ENCODE results near the gene SLC16A8.
A peak's percentile ranks its signal among the peaks of the same experiment; 100 is the strongest.

SLC16A8 gene

DNA sequence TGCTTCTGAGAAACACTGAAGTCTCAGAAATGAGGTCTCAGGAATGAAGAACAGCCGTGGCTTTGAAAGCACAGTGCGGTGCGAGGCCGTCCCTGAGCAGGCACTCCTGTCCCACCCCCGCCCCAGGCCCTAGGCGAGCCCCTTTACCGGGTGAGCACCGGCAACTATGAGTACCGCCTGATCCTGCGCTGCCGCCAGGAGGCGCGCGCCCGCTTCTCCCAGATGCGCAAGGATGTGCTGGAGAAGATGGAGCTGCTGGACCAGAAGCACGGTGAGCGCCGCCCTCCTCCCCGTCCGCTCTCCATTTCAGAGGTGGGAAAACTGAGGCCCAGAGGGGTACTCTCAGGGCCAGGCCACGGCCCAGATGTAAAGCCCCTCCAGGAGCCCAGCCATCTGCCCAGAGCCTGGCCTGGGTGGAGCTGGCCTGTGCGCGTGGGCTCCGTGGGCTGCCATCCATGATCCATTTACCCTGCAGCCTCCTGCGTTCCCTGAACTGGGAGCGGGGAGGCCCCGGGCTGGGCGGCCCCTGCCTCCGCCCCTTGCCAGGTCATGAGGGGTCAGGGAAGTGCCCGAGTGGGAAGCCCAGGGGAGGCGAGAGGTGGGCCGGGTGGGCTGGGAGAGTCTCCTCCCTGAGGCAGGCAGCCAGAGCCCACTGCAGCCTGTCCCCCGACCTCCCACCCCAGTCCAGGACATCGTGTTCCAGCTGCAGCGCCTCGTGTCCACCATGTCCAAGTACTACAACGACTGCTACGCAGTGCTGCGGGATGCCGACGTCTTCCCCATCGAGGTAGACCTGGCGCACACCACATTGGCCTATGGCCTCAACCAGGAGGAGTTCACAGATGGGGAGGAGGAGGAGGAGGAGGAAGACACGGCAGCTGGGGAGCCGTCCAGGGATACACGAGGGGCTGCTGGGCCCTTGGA, 9.5 kb downstream of the SLC16A8 start:
- DNase-seq (ENCODE audit: extremely low spot score, insufficient read length, low read depth) (no peak), FAIRE-seq (no peak)

DNA sequence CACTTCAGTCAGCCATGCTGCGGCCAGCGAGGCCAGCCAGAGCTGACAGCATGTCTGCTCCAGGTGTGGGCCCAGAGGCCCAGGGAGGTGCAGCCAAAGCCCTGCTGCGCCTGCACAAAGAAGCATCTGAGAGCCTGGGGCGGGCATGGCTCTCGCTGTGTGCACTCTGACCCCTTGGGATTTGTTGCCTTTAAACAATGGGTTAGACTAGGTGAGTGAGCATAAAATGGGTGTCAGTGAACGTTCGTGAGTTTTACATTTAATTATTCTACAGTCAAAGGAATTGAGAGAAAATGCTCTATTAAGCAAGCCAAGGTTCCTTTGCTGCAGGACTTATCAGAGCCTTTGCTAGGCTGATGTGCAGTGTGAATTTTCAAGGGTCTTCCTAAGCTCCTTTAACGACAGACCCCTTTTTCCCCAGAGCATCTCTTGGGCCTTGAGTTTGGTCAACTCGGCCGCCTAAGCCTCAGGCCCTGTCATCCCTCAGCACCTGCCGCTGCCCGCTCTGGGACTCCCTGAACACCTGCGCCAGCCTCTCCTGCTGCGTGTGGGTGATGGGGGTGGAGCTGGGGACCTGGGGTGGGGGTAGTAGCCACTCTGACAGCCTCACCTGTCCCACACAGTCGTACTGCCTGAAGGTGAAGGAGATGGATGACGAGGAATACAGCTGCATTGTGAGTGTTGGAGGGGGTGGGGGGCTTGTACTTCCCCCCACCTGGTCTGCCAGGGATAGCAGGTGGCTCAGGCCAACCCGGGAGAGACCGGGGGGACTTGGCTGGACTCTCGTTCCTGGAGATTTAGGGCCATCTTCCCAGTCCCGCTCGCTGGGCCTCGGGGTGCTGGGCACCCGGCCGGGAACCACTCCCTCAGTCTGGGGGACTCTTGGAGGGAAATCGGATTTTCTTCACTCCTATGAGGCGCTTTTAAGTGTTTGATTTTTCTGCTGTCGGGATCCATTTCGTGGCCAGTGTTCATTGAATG, 10.5 kb downstream of the SLC16A8 start:
- FAIRE-seq, result no peak
- no peak for DNase-seq (ENCODE audit: extremely low spot score, insufficient read length, low read depth)

DNA sequence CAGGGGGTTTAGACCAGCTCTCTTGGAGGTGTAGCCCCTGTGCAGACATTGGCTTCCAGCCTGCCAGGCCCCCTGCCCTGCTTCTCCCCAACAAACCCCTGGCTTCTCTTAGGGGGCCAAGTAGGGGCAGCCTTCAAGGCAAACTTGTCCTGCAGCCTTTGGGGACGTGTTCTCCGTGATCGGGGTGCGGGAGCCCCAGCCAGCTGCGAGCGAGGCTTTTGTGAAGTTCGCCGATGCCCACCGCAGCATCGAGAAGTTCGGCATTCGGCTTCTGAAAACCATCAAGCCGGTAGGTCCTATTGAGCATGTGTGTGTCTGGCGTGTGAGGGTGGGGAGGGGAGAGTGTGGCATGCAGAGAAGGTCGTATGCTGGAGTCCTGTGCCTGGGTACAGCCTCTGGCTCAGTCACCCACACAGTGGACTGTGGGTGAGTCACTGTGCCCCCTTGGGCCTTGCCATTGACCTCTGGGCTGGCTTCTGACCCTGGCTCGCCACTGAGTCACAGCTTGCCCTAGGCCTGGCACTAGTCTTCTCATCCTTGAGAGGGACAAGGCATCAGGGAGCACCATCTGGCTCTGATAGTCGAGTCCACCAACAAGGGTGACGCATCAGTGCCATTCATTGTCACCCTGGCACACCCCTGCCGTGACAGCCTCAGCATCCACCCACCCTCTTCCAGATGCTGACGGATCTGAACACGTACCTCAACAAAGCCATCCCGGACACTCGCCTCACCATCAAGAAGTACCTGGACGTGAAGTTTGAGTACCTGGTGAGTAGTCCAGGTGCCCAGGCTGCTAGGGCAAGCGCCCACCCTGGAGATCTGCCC, 11.4 kb downstream of the SLC16A8 start:
- no peak for FAIRE-seq
- no peak for DNase-seq (ENCODE audit: extremely low spot score, insufficient read length, low read depth)

DNA sequence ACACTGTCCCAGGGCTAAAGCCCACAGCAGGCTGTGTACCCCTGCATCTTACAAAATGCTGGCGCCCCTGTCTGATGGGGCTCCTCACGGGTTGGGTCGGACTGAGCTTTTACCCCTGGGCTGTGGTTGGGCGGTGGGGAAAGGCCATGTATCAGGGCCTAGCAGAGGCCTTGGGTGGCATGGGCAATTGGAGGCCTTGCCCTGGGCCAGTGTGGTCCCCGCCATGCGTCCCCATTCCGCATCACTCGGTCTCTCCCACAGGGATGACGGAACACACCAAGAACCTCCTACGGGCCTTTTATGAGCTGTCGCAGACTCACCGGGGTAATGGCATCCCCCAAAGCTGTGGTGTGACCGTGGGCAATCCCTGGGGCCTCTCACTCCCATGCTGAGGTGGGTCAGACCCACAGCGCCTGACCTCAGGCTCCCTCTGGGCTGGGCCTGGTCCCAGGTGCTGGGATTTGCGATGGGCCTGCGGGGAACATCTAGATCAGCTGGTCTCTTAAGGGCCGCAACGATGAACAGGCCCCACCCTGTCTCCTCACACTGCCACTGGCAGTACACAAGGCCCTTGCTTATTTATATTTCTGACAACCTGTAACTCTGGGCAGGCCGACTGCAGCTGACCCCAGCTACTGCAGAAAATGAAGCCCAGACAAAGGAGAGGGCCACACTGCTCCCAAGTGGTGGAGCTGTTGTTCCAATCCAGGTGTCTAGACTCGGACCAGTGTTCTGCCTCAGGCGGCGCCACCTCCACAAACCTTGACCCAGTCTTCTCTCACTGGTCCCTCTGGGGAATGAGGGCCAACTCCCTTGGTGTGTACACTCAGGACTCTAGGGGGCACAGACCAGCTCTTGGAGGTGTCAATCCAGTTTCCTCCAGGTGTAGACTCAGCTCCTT, 12.3 kb downstream of the SLC16A8 start:
- no peak for DNase-seq (ENCODE audit: extremely low spot score, insufficient read length, low read depth)
- FAIRE-seq, result no peak

DNA sequence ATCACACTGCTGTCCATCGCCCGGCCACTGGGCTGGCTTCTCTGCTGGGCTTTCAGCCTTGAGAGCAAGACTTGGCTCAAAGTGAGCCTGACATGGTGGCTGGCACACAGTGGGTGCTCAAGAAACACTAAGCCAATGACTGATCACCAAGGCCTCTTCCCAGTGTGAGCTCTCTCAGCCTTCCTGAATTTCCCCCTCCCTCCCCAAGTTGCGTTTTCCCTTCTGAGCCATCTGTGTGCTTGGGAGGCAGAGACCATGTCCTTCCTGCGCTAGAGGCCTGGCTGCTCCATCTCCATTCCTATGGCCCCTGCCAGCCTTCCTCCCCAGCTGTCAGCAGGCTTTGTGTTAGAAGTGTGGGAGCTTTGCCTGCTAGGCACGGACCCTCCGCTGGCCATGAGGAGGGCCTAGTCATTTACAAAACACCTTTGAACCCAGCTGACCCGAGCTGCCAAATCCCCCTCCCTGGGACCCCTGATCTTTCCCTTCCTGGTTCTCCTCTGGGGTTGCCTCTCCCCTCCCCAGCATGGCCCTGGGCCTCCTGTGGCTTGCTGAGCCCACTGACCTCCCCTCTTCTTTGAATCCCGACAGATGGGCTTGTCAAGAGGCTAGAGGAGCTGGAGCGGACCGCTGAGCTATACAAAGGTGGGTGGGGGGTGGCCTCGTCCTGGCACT, 13.6 kb downstream of the SLC16A8 start:
- FAIRE-seq, result no peak
- DNase-seq (ENCODE audit: extremely low spot score, insufficient read length, low read depth), result no peak

DNA sequence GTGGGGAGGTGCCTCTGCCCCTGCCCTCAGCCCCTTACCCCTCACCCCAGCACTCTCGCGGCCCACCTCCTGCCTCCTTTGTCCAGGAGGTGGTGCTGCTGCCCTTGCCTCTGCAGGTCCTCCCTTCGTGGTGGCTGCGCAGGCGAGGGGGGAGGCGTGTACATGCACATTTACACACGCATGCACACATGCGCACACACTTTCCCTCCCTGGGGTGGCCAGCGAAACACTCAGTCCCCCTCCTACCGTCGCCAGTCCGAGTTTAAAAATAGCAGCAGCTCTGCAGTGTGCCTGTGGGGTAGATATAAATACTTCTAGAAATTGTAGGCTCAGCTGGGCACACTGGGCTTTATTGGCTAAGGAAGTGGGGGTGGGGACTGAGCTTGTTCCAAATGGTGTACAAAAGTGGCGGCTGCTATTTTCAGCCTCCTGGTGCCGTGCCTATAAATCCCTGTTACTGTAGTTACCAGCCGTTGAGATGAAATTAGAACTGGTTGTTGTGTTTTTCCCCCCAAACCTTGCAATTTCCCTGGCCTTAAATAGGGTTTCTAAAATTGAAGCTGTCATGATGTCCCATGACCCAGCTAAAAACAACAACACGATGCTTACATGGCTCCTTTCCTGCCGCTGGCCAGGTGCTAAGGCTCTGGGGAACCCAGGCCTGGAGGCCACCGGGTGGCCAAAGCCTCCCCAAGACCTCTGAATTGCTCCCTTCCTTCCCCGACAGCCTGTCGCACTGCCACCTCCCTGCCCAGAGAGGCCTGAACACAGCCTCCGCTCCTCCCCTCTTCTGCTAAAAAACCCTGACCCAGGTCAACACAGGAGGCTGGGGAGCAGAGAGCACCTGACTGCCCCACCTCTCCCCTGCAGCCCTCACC, 14.4 kb downstream of the SLC16A8 start:
- no peak for DNase-seq (ENCODE audit: extremely low spot score, insufficient read length, low read depth)

DNA sequence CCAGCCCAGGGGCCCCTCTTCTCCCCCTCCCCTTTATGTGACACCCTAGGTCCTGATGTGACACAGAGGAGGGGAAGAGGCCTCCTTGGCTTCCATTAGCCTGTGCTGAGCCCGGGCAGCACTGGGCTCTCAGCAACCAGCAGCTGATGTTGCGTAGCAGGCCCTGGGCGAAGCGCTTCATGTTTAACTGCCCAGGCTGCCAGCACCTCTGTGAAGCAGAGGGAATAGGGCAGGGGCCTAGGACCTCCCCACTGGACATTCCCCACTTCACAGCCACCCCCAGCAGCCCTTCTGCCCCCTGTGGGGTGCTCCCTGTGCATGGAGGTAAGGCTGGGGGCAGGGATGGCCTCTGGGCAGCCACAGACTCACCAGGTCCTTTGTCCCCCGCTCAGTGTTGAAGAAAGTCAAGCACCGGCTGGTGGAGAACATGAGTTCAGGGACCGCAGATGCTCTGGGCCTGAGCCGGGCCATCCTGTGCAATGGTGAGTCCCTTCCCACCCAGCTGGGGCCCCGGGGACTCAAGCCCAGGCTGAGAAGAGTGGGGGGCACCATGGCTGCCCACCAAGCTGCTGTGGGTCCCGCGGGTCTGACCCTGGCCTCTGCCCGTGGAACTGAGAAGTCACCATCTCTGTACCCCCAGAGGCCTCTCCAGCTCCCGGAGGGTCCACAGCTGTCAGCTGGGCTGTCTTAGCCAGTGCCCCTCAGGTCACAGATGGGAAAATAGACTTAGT, 15.2 kb downstream of the SLC16A8 start:
- no peak for DNase-seq (ENCODE audit: extremely low spot score, insufficient read length, low read depth)
- no peak for FAIRE-seq

More for the DNA sequence above, 14.4 kb downstream of the SLC16A8 start:
- no peak for FAIRE-seq

DNA sequence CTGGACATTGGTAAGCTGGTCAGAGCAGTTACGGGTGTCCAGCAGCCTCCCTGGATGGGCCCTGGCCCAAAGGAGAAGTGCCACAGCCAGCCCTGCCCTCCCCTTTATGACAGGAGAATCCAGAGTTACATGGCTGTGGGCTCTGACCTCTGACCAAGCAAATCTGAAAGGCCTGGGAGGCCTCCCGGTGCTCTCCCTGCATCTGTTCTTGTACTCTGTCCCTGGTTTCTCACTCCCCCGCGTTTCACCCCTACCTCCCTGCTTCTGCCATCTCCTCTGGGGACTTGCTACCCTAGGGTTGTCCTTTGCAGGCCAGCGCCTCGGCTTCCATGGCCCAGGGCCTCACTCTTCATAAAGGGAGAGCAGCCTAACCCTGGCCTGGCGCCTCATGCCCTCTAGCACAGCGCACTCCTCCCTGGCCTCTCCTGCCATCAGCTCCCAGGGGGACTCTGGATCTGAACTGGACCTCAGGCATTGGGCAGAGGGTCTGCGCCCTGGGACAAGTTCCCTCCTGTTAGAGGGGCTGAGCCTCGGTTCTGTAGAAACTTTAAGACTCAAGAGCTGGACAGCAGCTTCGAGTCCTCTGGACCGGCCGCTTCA, 16.1 kb downstream of the SLC16A8 start:
- no peak for DNase-seq (ENCODE audit: extremely low spot score, insufficient read length, low read depth)
- no peak for FAIRE-seq

DNA sequence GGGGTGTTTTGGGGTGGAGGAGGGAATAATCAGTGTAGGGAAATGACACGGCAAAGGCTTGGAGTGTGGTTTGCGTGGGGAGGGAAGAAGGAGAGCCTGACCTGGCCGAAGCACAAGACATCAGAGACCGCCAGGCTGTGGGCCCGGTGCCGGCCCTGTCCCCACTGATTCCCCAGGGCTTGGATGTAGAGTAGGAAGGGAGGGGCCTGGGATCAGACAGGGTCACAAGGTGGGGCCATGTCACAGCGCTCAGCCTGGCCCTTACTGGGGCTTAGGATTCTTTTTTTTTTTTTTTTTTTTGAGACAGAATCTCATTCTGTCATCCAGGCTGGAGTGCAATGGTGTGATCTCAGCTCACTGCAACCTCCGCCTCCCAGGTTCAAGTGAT, 17.0 kb downstream of the SLC16A8 start:
- DNase-seq (ENCODE audit: extremely low spot score, insufficient read length, low read depth), result no peak
- no peak for FAIRE-seq

DNA sequence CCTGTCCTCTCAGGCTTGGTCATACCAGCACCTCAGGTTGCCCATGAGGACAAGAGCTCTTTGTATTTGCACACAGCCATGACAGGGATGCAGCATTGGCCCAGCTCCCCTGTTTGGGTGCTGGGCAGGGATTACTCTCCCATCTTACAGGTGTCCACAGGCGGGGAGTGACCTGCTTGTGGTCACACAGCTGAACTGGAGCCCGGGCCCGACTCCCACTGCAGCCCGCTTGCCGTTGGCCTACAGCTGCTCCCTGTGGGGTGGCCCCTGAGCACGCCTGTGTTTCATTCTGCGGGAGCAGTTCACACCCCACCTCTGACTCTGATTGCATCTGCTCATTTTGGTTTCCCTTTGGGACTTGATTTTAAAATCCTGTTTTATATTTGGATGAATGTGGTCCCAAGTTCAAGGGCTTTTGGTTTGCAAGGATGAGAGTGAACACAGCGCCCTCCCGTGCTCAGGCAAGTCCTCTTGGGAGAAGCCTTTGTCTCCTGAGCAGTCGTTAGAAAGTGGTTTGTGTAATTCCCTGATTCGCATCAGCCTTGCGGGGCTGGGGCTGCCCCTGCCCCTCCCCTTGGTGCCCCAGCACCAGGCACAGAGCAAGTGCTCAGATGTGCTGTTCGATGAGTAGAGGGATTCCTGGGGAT, 17.5 kb downstream of the SLC16A8 start:
- FAIRE-seq (no peak), DNase-seq (ENCODE audit: extremely low spot score, insufficient read length, low read depth) (no peak)

DNA sequence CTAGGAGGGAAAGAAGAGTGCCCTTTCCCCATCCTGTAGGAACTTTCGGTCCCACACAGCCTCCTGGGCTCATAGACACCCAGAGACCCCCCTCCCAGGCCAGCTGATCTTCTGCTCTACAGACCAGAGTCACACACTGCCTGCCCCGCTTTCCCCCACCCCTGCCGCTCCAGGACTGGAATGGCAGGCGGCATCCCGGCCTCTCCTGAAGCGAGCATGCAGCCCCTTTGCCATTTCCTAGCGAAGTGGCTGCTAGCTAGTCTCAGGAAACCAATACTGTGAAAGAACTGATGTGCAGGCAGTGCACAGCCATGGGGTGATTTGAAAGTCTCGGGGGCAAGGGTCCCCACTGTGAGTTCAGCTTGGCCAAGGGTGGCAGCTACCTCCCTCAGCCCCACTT, 18.4 kb downstream of the SLC16A8 start:
- no peak for FAIRE-seq
- DNase-seq (ENCODE audit: extremely low spot score, insufficient read length, low read depth), result no peak

DNA sequence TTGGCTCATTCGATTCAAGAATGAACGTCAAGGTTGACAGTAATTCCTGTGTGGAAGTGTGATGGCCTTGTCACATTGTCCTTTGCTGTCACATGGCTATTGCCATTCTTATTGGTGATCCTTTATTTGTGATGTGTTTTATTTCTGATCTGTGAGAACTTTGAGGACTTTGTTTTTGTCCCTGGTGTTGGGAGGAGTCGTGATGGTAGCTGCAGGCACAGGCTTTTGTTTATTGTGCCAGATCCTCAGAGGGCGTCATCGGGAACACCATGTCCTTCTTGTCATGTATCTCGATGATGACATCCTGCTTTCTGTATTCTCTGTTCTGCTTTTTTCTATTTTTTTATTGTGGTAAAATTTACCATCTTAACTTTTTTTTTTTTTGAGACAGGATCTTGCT, 21.2 kb downstream of the SLC16A8 start:
- DNase-seq (ENCODE audit: extremely low spot score, insufficient read length, low read depth) (no peak), FAIRE-seq (no peak)

DNA sequence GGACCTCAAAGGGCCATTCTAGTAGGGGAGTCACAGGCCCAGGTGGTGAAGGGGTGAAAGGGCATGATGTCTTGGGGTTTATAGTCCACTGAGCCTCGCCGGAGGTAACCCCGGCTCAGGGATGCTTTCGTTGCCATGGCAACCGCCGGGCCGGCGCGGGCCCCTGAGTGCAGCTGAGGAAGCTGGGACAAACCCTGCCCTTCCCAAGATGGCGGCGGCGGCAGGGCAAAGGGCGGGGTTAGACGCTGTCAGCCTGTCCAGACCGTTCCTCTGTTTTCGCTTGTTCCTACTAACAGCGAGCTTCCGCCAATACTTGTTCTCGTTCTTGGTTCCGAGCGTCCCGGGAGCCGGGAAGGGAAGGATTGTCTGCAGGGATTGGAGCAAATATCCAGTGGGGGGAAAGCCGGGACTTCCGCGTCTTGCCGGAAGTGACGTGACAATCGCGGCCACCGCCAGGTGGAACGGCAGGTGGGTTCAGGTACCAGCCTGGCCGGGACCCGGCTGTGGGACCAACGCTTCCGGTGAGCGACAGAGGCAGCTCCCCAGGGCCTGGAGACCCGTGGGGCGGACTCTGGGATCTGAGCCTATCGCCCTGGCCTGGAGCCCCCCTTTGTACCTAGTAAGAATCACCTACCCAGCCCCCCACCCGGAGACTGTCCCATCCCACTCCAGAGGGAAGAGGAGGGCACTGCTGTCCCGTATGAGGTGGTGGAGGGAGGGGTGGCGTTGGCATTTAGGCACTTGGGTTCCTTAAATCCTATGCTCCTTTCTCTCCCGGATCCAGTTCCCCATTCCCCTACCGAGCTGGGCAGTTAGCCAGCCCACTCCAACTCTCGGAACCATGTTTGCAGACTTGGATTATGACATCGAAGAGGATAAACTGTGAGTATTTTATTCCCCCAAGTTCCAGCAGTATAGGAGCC, 26.8 kb downstream of the SLC16A8 start, which contains the start of gene PICK1:
Gene PICK1 (plus strand): TSS at position 436 of the 923 bp plus-strand sequence. CDS start 406 bp downstream, at position 842.
- DNase-seq (ENCODE audit: extremely low spot score, insufficient read length, low read depth) (peak; percentile 87), FAIRE-seq (peak; percentile 85)

DNA sequence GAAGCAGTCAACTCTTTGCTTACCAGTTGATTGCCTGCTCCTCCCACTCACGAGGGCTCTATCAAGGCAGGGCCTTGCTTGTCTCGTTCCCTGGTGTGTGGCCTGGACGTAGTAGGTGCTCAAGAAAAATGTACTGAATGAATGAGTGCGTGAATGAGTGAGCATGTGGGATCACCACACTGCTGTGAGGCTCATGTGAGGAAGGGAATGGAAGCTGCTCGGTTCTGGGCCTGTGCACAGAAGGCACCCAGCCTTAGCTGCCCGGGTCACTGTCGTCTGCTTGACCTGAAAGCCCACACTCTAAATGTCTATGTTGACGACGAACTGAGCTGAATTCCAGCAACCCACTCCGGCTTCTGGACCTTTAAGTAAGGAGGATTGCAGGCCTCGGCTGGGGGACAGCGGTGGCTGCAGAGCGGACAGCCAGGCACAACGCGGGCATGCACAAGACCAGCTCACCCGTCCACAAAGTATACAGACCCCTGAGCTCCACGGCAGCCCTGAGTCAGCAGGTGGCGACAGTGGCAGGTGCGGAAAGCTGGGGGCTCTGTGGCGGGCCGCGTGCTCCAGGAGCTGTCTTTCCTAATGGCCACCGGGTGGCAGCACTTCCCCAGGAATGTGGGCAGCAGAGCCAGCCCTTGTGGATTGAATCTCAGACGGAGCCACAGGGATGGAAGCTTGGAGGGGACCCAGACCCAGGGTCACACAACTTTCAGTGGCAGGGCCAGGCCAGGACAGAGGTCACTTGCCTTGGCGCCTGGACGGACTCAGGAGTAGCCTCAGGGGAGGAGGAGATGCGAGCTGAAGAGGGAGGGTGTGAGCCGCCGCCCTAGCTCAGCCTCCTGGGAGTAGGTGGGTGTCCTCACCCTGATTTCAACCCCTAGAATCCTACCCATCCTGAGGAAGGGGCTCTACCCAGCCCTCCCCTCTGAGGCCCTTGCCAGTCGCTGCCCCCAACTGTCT, 31.8 kb downstream of the SLC16A8 start:
- peak; percentile 93 for FAIRE-seq
- peak; percentile 81 for DNase-seq (ENCODE audit: extremely low spot score, insufficient read length, low read depth)

Data from GM18507 (cell line).